Measurements from ENCODE around the gene ACER1. TPM values are rescaled to one million over a fixed set of nuclear protein-coding genes. Genes with fewer than 3 reads are reported as not detected.
"Not testable (repeated sequence)": the region's sequence is repeated elsewhere in the genome, so short reads cannot be mapped to it uniquely, and the experiment has no call there.

Gene ACER1
- polyA plus RNA-seq, 3 donors: 0.08 to 0.11 TPM; not detected in 1

DNA sequence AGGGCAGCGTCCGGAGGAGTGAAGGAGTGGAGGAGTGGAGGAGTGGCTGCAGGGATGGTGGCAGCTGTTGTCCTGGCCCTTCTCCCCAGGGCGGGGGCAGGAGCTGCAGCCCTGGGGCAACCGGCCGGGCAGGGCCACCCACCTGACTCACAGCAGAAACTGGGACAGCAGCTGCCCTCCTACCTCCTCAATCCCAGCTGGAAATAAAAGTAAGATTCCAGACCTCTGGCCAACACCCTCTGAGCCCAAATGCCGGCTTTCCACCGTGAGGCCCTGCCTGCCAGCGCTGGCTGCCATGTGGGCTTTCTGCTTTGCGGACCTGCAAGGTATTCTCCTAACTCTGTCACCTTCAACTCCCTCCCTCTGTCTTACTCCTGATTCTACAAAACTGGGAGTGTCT is 24.6 kb upstream of the ACER1 start:
- no peak for DNase-seq (ENCODE audit: low read depth in 3 of 3, low spot score in 2 of 3)

- DNase-seq (ENCODE audit: low read depth in 3 of 3, low spot score in 2 of 3): no peak
These were observed 23.8 kb upstream of the ACER1 start for GRCh38 chr19:6357174-6357573.

- not testable (repeated sequence) for DNase-seq (ENCODE audit: low read depth in 3 of 3, low spot score in 2 of 3)
These were observed 22.1 kb upstream of the ACER1 start for GRCh38 chr19:6355321-6356040.

GRCh38 chr19:6354098-6354674 is 20.8 kb upstream of the ACER1 start:
- no peak for DNase-seq (ENCODE audit: low read depth in 3 of 3, low spot score in 2 of 3)

GRCh38 chr19:6352381-6353165 is 19.2 kb upstream of the ACER1 start:
- no peak for DNase-seq (ENCODE audit: low read depth in 3 of 3, low spot score in 2 of 3)

GRCh38 chr19:6350688-6351087 is 17.3 kb upstream of the ACER1 start:
- no peak for DNase-seq (ENCODE audit: low read depth in 3 of 3, low spot score in 2 of 3)

DNA sequence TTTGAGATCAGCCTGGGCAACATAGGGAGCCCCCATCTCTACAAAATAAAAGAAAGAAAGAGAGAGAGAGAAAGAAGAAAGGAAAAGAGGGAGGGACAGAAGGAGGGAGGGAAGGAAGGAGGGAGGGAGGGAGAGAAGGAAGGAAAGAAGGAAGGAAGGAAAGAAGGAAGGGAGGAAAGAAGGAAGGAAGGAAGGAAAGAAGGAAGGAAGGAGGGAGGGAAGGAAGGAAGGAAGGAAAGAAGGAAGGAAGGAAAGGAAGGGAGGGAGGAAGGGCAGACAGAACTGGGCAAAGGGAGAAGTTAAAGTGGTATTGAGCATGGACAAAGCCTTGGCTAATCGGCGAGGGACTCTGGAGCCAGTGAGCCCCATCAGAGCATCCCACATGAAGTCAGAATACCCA is 15.9 kb upstream of the ACER1 start:
- not testable (repeated sequence) for DNase-seq (ENCODE audit: low read depth in 3 of 3, low spot score in 2 of 3)

DNA sequence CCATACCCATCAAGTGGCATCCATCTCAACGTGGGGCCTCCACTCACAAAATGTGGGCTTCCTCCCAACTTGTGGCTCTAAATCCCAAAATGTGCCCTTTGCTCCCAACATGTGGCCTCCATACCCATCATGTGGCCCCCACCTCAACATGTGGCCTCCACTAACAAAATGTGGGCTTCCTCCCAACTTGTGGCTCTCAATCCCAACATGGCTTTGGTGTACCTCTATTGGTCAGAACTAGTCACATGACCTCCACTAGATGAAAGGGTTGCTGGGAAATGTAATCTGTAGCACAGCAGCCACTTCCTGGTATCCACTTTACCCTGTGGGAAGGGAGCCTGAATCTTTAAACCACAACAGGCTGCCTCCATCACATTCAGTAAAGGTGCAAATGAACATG is 10.1 kb upstream of the ACER1 start:
- no peak for DNase-seq (ENCODE audit: low read depth in 3 of 3, low spot score in 2 of 3)

GRCh38 chr19:6340493-6341201 is 7.2 kb upstream of the ACER1 start:
- no peak for DNase-seq (ENCODE audit: low read depth in 3 of 3, low spot score in 2 of 3)

DNA sequence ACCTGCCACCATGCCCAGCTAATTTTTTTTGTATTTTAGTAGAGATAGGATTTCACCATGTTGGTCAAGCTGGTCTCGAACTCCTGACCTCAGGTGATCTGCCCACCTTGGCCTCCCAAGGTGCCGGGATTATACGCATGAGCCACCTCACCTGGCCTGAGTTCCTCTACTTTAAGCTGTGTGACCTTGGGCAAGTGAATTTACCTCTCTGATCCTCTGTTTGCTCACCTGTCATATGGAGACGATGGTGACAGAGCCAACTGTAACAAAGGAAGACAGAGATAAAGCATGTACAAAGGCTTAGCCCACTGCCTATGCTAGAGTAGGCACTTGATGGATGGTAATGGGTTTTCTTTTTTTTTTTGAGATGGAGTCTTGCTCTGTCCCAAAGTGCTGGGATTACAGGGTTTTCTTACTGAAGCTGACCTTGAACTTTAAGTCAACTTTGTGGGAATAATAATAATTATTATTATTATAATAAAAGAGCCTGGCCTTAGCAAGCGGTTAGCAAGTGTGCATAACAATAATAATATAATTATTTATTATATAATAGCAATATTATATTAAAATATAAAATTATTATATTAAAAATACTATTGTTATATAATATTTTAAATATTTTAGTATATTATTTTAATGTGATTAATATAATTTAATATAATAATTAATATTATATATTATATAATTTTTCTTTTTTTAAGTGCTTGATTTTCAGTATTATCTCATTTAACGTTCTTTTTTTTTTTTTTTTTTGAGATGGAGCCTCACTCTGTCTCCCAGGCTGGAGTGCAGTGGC is 1.3 kb upstream of the ACER1 start:
- DNase-seq (ENCODE audit: low read depth in 3 of 3, low spot score in 2 of 3): no peak

GRCh38 chr19:6326815-6327214 is 6.6 kb downstream of the ACER1 start:
- no peak for DNase-seq (ENCODE audit: low read depth in 3 of 3, low spot score in 2 of 3)

DNA sequence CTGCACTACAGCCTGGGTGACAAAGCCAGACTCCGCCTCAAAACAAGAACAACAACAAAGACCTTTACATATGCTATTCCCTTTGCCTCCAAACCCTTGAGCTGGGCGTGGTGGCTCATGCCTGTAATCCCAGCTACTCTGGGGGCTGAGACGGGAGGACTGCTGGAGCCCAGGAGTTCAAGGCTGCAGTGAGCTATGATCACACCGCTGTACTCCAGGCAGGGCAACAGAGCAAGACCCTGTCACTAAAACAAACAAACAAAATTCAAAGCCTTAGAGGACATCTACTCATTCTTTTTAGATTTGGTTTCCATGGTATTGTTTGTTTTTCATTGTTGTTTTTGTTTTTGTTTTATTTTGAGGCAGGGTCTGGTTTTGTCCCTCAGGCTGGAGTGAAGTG is 7.8 kb downstream of the ACER1 start:
- no peak for DNase-seq (ENCODE audit: low read depth in 3 of 3, low spot score in 2 of 3)

GRCh38 chr19:6324757-6325156 is 8.7 kb downstream of the ACER1 start:
- no peak for DNase-seq (ENCODE audit: low read depth in 3 of 3, low spot score in 2 of 3)

DNA sequence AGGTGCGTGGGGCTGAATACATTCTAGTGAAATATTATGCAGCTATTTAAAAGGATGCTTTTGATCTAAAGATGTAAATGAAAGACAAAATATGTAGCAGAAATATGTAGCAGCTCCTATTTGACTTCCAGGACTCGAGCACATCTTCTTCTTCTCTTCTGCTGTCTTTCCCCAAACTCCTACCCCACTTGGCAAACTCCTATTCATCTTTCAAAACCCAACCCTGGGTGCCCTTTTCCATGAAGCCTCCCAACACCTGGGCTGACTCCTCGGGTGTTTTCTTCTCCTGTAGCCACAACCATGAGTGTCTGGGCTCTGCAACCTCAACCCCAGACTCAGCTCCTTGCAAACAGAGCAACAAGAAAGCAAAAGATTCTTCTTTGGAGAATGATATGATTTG is 11.1 kb downstream of the ACER1 start:
- DNase-seq (ENCODE audit: low read depth in 3 of 3, low spot score in 2 of 3): no peak

- DNase-seq (ENCODE audit: low read depth in 3 of 3, low spot score in 2 of 3): no peak
These were observed 14.0 kb downstream of the ACER1 start for GRCh38 chr19:6319376-6319775.

- DNase-seq (ENCODE audit: low read depth in 3 of 3, low spot score in 2 of 3): no peak
These were observed 14.6 kb downstream of the ACER1 start for GRCh38 chr19:6318772-6319171.

DNA sequence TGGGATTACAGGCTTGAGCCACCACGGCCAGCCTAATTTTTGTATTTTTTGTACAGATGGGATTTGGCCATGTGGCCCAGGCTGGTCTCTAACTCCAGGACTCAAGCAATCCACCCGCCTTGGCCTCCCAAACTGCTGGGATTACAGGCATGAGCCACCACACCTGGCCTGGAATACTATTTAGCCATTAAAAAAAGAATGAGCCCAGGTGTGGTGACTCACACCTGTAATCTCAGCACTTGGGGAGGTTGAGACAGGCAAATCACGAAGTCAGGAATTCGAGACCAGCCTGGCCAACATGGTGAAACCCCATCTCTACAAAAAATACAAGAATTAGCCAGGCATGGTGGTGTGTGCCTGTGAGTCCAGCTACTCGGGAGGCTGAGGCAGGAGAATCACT is 17.8 kb downstream of the ACER1 start:
- not testable (repeated sequence) for DNase-seq (ENCODE audit: low read depth in 3 of 3, low spot score in 2 of 3)

DNA sequence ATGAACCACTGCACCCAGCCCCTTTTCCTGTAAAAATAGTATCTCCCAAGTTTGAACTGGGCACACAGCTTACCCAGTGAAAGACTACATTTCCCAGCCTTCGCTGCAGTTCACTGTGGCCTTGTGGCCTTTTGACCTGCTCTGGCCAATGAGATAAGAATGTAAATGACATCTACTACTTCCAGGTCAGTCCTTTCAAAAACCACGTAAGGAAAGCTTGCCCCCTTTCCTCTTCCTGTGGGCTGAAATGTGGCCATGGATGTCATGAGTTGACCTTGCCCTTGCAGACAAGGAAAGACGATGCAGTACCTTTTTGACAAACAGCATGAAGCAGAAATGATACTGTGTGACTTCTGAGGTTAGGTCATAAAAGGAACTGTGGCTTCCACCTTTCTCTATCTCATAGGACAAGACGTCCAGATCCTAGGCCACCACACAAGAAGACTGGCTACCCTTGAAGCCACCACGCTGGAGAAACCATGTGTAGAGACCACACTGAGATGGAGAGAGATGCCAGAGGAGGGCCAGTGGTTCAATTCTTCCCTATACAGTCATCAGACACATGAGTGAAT is 19.9 kb downstream of the ACER1 start:
- no peak for DNase-seq (ENCODE audit: low read depth in 3 of 3, low spot score in 2 of 3)

DNA sequence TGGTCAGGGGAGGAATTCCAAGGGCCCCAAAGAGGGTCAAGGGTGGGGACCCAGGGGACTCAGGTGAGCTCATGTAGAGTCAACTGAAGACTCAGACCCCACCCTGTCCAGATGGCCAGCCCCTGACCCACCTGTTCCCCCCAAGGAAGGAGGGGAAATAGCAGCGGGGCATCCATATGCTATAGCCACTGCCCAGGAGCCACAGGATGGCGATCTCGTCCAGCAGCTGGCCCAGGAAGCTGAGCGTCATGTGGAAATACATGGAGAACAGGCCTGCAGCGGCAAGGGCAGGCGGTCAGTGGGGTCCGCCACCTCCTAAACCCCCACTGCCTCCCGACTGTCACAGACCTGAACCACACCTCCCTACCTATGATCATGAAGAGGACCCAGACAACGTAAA is 21.4 kb downstream of the ACER1 start:
- no peak for DNase-seq (ENCODE audit: low read depth in 3 of 3, low spot score in 2 of 3)

- no peak for DNase-seq (ENCODE audit: low read depth in 3 of 3, low spot score in 2 of 3)
These were observed 35.0 kb downstream of the ACER1 start for GRCh38 chr19:6298413-6298812.
